ENCODE results near the gene THRB. TPM values are rescaled to one million over a fixed set of nuclear protein-coding genes. Genes with fewer than 3 reads are reported as not detected.

Gene THRB
- total RNA-seq, 1 experiment from 2014 or later, result 2.8 TPM

GRCh38 chr3:24139463-24140412, 354.9 kb downstream of the THRB start:
- in situ Hi-C loops (cut with HindIII; ENCODE audit: low pct_unique_long_range_greater_than_20kb, low sequenced_read_pairs), result no loop called here
- DNase-seq (ENCODE audit: low read depth), result no peak

- DNase-seq (ENCODE audit: low read depth), result no peak
- in situ Hi-C loops (cut with HindIII; ENCODE audit: low pct_unique_long_range_greater_than_20kb, low sequenced_read_pairs), result no loop called here
Measured at GRCh38 chr3:24138876-24139256, 355.8 kb downstream of the THRB start.

GRCh38 chr3:24137958-24138875, 356.4 kb downstream of the THRB start:
- no peak for DNase-seq (ENCODE audit: low read depth)
- in situ Hi-C loops (cut with HindIII; ENCODE audit: low pct_unique_long_range_greater_than_20kb, low sequenced_read_pairs), result no loop called here

DNA sequence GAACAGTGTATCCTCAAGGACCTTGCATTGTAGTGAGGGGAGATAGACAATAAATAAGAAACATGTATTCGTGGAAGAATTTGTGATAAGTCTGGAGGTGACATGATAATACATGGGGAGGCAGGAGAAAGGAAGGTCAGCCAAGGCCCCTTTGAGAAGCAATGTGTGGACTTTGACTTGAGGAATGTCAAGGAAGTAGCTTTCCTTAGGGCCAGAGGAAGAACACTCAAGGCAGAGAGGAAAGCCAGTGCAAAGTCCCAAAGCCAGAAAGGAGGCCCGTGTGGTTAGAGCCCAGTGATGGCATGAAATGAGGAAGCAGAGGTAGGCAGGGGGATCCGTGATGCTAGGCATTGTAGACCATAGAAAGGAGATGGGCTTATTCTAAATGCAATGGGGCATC, 357.3 kb downstream of the THRB start:
- DNase-seq (ENCODE audit: low read depth), result no peak
- in situ Hi-C loops (cut with HindIII; ENCODE audit: low pct_unique_long_range_greater_than_20kb, low sequenced_read_pairs), result no loop called here

DNA sequence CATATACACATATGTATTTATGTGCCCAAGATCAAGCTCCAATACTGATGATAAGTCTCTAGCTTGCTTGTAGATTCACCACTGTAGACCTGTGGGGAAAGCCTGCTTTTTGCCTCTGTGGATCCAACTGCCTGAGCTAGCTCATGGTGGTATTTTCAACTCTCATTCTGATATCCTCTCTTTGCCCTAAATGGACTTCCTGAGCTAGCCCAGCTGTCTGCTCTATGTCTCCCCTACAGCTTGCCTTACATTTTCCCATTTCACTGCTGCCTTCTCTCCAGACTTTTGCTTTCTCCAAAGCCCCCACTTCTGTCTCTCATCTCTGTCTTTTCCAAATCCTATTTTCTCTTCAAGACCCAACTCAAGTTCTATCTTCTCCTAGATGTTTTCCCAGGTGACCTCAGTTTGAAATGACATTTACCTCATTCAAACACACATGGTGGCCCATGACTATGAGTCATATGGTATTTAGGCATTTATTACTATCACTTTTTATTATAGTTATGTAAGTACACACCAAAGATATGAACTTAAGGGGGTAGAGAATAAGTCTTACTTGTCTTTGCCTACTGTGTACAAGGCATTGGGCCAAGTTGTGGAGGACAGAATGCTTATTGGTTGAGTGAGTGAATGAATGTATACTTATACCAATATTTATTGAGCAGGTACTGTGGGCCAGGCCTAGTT, 357.9 kb downstream of the THRB start:
- in situ Hi-C loops (cut with HindIII; ENCODE audit: low pct_unique_long_range_greater_than_20kb, low sequenced_read_pairs), result no loop called here
- no peak for DNase-seq (ENCODE audit: low read depth)

DNA sequence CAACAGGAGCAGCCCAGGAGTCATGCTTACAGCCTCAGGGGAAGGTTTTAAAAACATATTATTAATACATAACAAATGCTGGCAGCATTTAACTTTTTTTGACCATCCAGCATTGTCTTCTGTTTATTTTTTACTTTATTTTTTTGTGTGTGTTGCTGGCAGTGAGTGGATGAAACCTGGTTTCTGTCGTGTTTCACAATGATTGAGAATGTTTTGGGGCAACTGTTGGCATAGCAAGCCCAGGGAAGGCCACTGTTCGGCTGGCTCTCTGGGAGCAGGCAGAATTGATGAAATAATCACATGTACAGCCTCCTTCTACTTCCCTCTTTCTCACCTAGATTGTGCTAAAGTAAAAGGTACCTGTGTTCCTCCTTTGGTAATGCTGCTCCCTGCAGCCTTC, 359.4 kb downstream of the THRB start:
- in situ Hi-C loops (cut with HindIII; ENCODE audit: low pct_unique_long_range_greater_than_20kb, low sequenced_read_pairs), result no loop called here
- DNase-seq (ENCODE audit: low read depth), result no peak

DNA sequence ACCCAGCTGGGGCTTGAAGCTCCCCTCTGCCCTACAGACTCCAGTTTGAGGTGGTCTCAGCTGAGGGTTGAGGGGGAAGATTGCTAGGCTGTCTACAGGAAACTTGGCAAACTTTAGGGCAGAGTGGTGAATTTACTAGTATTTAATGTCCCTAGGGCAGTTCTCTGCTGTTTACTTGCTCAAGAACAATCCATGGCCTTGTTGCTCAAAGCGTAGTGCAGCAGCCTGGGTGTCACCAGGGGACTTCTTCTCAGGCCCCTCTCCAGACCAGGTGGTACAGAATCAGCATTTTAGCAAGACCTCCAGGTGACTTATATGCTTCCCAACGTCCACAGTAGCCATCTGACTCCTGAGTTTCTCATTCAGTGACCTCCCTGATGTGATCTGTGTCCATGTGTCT, 360.7 kb downstream of the THRB start:
- no peak for DNase-seq (ENCODE audit: low read depth)
- in situ Hi-C loops (cut with HindIII; ENCODE audit: low pct_unique_long_range_greater_than_20kb, low sequenced_read_pairs), result no loop called here

GRCh38 chr3:24133436-24133835, 361.2 kb downstream of the THRB start:
- no peak for DNase-seq (ENCODE audit: low read depth)
- in situ Hi-C loops (cut with HindIII; ENCODE audit: low pct_unique_long_range_greater_than_20kb, low sequenced_read_pairs), result no loop called here

- no peak for DNase-seq (ENCODE audit: low read depth)
- in situ Hi-C loops (cut with HindIII; ENCODE audit: low pct_unique_long_range_greater_than_20kb, low sequenced_read_pairs), result no loop called here
Measured at GRCh38 chr3:24129549-24129948, 365.1 kb downstream of the THRB start.

DNA sequence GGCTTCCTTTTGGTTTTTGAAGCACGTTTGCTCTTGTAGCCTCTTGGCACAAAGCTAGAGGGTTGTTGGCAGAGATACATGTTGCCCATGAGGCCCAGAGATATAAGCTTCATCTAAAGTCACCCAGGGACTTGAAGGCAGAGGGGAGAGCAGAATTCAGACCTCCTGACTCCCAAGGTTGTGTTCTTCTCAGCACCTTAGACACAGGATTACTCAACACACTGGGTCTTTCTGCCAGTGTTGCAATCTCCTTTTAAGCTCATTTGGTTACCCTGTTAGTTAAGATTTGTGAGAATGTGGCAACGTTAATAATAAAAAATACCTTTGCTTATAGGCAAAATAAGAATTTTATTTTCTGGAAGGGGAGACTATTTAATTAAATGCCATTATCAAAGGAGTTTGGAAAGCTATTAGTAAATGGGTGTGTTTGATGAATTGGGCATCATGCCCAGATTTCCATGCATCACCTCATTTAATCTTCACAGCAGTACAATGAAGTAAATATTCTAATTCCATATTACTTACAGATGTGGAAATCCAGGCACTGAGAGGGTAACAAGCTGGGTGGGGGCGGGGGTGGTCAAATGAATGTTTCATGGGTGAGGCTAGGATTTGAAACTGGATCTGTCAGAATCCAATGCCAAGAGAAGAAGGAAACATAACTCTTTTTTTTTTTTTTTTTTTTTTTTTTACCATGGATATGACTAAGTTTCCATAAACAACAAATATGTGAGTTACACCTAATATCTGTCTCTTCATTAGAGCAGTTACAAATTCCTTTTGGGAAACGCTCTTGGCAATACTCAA, 366.2 kb downstream of the THRB start:
- in situ Hi-C loops (cut with HindIII; ENCODE audit: low pct_unique_long_range_greater_than_20kb, low sequenced_read_pairs), result no loop called here
- no peak for DNase-seq (ENCODE audit: low read depth)

DNA sequence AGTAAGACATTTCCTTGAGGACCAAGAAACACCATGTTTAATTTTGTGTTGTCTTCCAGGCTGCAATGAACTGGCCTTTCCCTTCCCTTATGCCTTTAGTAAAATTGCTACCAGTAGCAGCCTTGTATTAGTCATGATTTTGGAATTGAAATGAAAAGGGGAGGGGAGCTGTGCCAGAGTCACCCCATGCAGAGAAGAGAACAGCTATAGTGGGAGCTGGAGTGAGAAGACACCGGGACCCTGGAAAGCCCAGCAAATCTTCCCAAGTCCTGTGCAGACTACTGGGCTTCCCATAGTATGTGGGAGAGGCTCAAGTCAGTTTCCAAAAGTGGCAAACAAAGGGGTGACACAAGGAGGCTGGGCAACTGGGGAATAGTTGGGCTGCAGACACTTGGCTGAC, 371.1 kb downstream of the THRB start:
- no peak for DNase-seq (ENCODE audit: low read depth)
- in situ Hi-C loops (cut with HindIII; ENCODE audit: low pct_unique_long_range_greater_than_20kb, low sequenced_read_pairs), result no loop called here

- DNase-seq (ENCODE audit: low read depth), result no peak
- in situ Hi-C loops (cut with HindIII; ENCODE audit: low pct_unique_long_range_greater_than_20kb, low sequenced_read_pairs), result no loop called here
Measured at GRCh38 chr3:24120434-24120833, 374.2 kb downstream of the THRB start.

DNA sequence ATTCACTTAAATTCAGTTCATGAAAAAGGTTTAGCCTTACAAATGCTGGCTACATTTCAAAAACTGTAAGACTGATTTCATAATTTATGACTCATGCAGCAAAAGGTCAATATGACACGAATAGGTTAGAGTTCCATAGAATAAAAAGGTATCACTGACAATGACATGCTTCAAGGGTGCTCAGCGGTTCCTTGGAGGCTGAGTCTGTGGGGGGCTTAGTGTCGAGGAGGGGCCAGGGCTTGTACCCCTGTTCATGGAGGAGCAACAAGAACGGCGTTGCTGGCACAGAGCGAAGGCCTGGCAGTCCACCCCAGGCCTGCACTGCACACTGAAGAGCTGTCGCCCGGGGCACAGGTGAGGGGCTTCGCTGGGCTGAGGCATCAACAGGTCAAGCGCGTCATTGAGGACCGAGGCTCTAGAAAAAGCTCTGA, 375.3 kb downstream of the THRB start:
- no peak for DNase-seq (ENCODE audit: low read depth)
- in situ Hi-C loops (cut with HindIII; ENCODE audit: low pct_unique_long_range_greater_than_20kb, low sequenced_read_pairs), result no loop called here

GRCh38 chr3:24117508-24117907, 377.1 kb downstream of the THRB start:
- in situ Hi-C loops (cut with HindIII; ENCODE audit: low pct_unique_long_range_greater_than_20kb, low sequenced_read_pairs), result no loop called here
- DNase-seq (ENCODE audit: low read depth), result no peak

DNA sequence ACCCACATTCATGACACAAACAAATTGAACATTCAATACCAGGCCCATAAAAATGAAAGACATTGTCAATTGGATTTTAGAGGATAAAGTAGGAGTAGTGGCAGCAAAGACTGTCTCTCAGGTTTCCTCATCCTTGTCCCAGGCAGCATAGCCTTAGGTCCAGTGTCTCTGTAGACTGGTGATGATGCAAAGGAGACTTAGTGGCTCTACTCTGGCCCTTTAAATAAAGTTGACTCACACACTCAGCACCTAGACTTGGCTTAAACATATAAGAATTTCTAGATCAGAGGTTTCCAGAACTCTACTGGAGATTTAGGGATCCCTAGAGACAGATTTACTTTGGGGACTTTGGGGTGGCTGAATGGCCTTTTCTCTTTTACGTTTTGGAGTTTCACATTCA, 382.9 kb downstream of the THRB start:
- DNase-seq (ENCODE audit: low read depth), result no peak
- in situ Hi-C loops (cut with HindIII; ENCODE audit: low pct_unique_long_range_greater_than_20kb, low sequenced_read_pairs), result no loop called here

DNA sequence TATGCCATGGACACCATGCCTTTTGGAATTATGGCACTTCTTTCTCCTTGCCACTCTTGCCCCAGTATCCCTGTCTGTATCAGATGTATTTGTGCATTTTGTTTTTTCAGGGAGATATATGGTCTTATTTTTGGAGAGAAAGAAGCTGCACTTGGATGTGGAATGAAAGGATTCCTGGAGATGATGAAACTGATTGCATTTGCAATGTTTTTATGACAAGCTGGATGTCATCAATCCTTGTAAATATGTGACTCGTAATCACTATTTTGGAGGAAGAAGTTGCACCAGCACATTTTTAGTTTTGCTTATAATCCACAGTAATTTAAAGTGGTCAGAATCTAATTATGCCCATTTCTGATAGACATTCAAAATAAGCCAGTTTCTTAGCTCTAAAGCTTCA, 384.6 kb downstream of the THRB start:
- DNase-seq (ENCODE audit: low read depth), result no peak
- in situ Hi-C loops (cut with HindIII; ENCODE audit: low pct_unique_long_range_greater_than_20kb, low sequenced_read_pairs), result no loop called here

- in situ Hi-C loops (cut with HindIII; ENCODE audit: low pct_unique_long_range_greater_than_20kb, low sequenced_read_pairs), result no loop called here
- no peak for DNase-seq (ENCODE audit: low read depth)
Measured at GRCh38 chr3:24101676-24102168, 392.9 kb downstream of the THRB start.
